OCI-LY7 (cell line): ENCODE data around the gene AIFM3. TPM values are rescaled to one million over a fixed set of nuclear protein-coding genes. Genes with fewer than 3 reads are reported as not detected.

ENCODE experiments used
- BruUV-seq: library from RNA; stranded (reverse); fragments of 400-500 nt; replicated peaks from 2 replicates; lab custom pipeline; 2021; lab: Mats Ljungman, UMichigan
- CTCF ChIA-PET: fragments of 300-600 bp; sonication (Branson Sonifier 250); formaldehyde crosslinking; loops from one replicate; lab custom pipeline; 2022; ENCODE audit warnings: antibody characterized with exemption; ENCODE audit not compliant: unreplicated experiment; lab: Charles Lee
- POLR2A ChIA-PET: fragments of 300-600 bp; sonication (Branson Sonifier 250); formaldehyde crosslinking; loops from one replicate; lab custom pipeline; 2022; ENCODE audit warnings: antibody characterized with exemption; lab: Charles Lee
- DNase-seq: peaks from one replicate; pipeline ENCODE4 v3.0.0-alpha.2; 2015; ENCODE audit warnings: low spot score
- H2AFZ ChIP-seq: fragments of 200-600 bp; sonication (generic), shearing (Covaris generic); 2 replicates; pipeline ENCODE4 v1.6.1; 2014; ENCODE audit warnings: mild to moderate bottlenecking, antibody characterized with exemption, low read length, moderate library complexity
- H3K27ac ChIP-seq: fragments of 200-600 bp; sonication (generic); 2 replicates; pipeline ENCODE4 v1.5.1; 2014; ENCODE audit warnings: mixed run types, low read depth, mild to moderate bottlenecking, moderate library complexity, low read length, inconsistent platforms; ENCODE audit not compliant: poor library complexity, severe bottlenecking
- H3K36me3 ChIP-seq: fragments of 200-600 bp; sonication (generic); 2 replicates; pipeline ENCODE4 v1.6.1; 2014; ENCODE audit warnings: mild to moderate bottlenecking, antibody characterized with exemption, low read length, moderate library complexity, mixed read lengths; ENCODE audit not compliant: insufficient read depth
- H3K4me1 ChIP-seq: fragments of 200-600 bp; sonication (generic); 2 replicates; pipeline ENCODE4 v1.5.1; 2014; ENCODE audit warnings: mild to moderate bottlenecking, low read length; ENCODE audit not compliant: insufficient read depth, poor library complexity, severe bottlenecking
- H3K4me2 ChIP-seq: fragments of 200-600 bp; sonication (generic); 2 replicates; pipeline ENCODE4 v1.6.1; 2014; ENCODE audit warnings: mild to moderate bottlenecking, low read length
- H3K4me3 ChIP-seq: fragments of 200-600 bp; sonication (generic); 2 replicates; pipeline ENCODE4 v1.5.1; 2014; ENCODE audit warnings: mild to moderate bottlenecking, low read depth, low read length; ENCODE audit not compliant: poor library complexity, severe bottlenecking
- H3K79me2 ChIP-seq: fragments of 200-600 bp; sonication (generic); 2 replicates; pipeline ENCODE4 v1.6.1; 2016; ENCODE audit warnings: low read depth, mild to moderate bottlenecking, low read length, moderate library complexity, mixed read lengths; ENCODE audit not compliant: insufficient read depth
- H3K9me2 ChIP-seq: fragments of 200-600 bp; sonication (generic); 2 replicates; pipeline ENCODE4 v1.6.1; 2016; ENCODE audit warnings: mild to moderate bottlenecking, low read length, mixed read lengths; ENCODE audit not compliant: insufficient read depth
- H3K9me3 ChIP-seq: fragments of 200-600 bp; sonication (generic); 2 replicates; pipeline ENCODE4 v1.6.1; 2014; ENCODE audit warnings: mild to moderate bottlenecking, mixed run types, low read length, mixed read lengths
- H4K20me1 ChIP-seq: fragments of 200-600 bp; sonication (generic); 2 replicates; pipeline ENCODE4 v1.6.1; 2014; ENCODE audit warnings: mild to moderate bottlenecking, antibody characterized with exemption, low read length, moderate library complexity, mixed read lengths; ENCODE audit not compliant: insufficient read depth
- CTCF ChIP-seq: fragments of 200-600 bp; sonication (generic); conservative IDR thresholded peaks from 2 replicates; pipeline ENCODE4 v1.5.1; 2014; ENCODE audit warnings: mild to moderate bottlenecking, antibody characterized with exemption, low read length, moderate library complexity, mixed read lengths
- EZH2phosphoT487 ChIP-seq: fragments of 200-600 bp; sonication (generic); IDR thresholded peaks from 2 replicates; pipeline ENCODE4 v1.6.1; 2018; ENCODE audit warnings: low read depth, borderline replicate concordance, mild to moderate bottlenecking, mixed run types, antibody characterized with exemption, low read length, moderate library complexity, mixed read lengths
- intact Hi-C: fragments of 100-400 bp; cut with micrococcal nuclease; formaldehyde crosslinking; loops from one replicate; pipeline ENCODE4 v1.10.0; 2022; ENCODE audit not compliant: unreplicated experiment
- total RNA-seq, 2 experiments: library from RNA; depleted of rRNA in 1 of 2; stranded (reverse); fragments of >200 nt in 1 of 2; shearing (Covaris generic) in 1 of 2; gene quantifications; 2 replicates each; pipeline ENCODE4 v1.2.3, GENCODE V29; 2014 to 2022

The AIFM3 gene
- total RNA-seq, 2 experiments from 2014 or later, result 0.47 TPM; not detected in 1

GRCh38 chr22:20957683-20958431, 9.2 kb upstream of the AIFM3 start:
- no peaks in the 10 kb centered on the region for H3K9me3 ChIP-seq
- no peak for DNase-seq
- no peak overlapping the region for H3K27ac ChIP-seq
- no peak overlapping the region for H3K4me2 ChIP-seq
- no peaks in the 10 kb centered on the region for H3K79me2 ChIP-seq
- intact Hi-C loops, result no loop called here
- no peaks in the 10 kb centered on the region for H3K4me1 ChIP-seq
- ChIA-PET POLR2A (no interaction called here), CTCF (interaction anchor here (0.6 kb wide), 1 partner anchor 62 kb away, joined by 6 read pairs; no protein-coding TSS in a partner anchor)
- H3K36me3 ChIP-seq, result peaks cover 17% of the 10 kb centered on the region
- no peaks in the 10 kb centered on the region for H3K9me2 ChIP-seq
- no peaks in the 10 kb centered on the region for H4K20me1 ChIP-seq
- no TSS peak for BruUV-seq
- no peak overlapping the region for H2AFZ ChIP-seq
- no peak overlapping the region for H3K4me3 ChIP-seq
- no peak for TF ChIP-seq CTCF
- TF ChIP-seq EZH2phosphoT487, result no peak

- BruUV-seq, result no TSS peak
- ChIA-PET CTCF (no interaction called here), POLR2A (no interaction called here)
Observed at GRCh38 chr22:20959578-20960461, 7.2 kb upstream of the AIFM3 start.

More at GRCh38 chr22:20959578-20960461, 7.2 kb upstream of the AIFM3 start:
- DNase-seq, result no peak
- intact Hi-C loops, result no loop called here
- Histone ChIP-seq H3K9me2 (no peaks in the 10 kb centered on the region), H3K4me2 (no peak overlapping the region), H3K9me3 (no peaks in the 10 kb centered on the region), H3K79me2 (no peaks in the 10 kb centered on the region), H3K4me3 (no peak overlapping the region), H4K20me1 (no peaks in the 10 kb centered on the region), H3K27ac (no peak overlapping the region), H2AFZ (no peak overlapping the region), H3K36me3 (no peaks in the 10 kb centered on the region), H3K4me1 (no peaks in the 10 kb centered on the region)
- no peak for TF ChIP-seq CTCF
- no peak for TF ChIP-seq EZH2phosphoT487
